Measurements from ENCODE around the gene PCK2. TPM values are rescaled to one million over a fixed set of nuclear protein-coding genes. Genes with fewer than 3 reads are reported as not detected.

The PCK2 gene
- total RNA-seq, 1 donor, result 13.0 TPM

DNA sequence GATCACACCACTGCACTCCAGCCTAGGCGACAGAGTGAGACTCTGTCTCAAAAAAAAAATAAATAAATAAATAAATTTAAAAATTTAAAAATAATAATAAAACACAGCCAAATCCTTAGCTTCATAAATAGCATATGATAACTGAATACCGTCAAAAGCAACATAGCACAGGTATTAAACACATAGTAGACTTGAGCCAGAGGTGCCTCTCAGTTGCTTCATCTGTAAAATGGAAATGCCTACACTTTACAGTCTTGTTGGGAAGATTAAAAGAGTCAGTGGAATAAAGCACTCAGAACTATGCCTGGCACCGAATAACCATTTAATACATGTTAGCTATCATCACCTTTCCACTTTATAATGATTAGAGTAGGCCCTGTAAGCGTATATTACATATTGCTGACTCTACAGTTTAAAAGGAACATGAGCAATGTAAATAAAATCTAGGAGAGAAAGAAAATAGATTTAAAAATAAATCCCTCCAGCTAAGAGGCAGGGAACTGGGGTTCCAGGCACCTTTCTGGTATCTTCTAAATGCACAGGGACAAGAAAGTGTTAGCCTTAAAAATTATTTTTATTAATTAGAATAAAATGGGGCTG, 12.7 kb downstream of the PCK2 start:
- DNase-seq (ENCODE audit: low read depth), result no peak
- TF ChIP-seq, protein P1, sequence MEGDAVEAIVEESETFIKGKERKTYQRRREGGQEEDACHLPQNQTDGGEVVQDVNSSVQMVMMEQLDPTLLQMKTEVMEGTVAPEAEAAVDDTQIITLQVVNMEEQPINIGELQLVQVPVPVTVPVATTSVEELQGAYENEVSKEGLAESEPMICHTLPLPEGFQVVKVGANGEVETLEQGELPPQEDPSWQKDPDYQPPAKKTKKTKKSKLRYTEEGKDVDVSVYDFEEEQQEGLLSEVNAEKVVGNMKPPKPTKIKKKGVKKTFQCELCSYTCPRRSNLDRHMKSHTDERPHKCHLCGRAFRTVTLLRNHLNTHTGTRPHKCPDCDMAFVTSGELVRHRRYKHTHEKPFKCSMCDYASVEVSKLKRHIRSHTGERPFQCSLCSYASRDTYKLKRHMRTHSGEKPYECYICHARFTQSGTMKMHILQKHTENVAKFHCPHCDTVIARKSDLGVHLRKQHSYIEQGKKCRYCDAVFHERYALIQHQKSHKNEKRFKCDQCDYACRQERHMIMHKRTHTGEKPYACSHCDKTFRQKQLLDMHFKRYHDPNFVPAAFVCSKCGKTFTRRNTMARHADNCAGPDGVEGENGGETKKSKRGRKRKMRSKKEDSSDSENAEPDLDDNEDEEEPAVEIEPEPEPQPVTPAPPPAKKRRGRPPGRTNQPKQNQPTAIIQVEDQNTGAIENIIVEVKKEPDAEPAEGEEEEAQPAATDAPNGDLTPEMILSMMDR (IDR thresholded peaks at IDR 0.05; ENCODE audit: insufficient read depth, low read depth, low read length), result no peak
- H3K4me3 ChIP-seq (ENCODE audit: low read depth, low read length), result no peak overlapping the region

DNA sequence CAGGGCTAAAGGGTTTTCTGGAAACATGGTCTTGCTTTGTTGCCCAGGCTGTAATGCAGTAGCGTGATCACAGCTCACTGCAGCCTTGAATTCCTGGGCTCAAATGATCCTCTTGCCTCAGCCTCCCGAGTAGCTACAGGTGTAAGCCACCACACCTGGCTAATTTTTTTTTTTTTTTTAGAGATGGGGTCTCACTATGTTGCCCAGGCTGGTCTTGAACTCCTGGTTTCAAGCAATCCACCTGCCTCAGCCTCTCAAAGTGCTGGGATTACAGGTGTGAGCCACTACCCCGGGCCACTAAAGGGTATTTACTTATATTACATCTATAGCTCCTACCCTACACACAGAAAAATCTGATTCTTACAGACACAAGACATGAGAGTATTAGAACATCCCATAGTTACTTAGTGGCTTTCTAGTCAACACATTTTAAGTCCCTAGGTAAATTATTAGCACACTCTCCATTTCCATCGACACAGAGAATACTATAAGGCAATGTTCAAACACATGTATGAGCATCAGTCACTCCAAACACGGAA, 14.3 kb downstream of the PCK2 start:
- DNase-seq (ENCODE audit: low read depth), result no peak
- TF ChIP-seq, protein P1 (IDR thresholded peaks at IDR 0.05; ENCODE audit: insufficient read depth, low read depth, low read length), result no peak
- H3K4me3 ChIP-seq (ENCODE audit: low read depth, low read length), result no peak overlapping the region

DNA sequence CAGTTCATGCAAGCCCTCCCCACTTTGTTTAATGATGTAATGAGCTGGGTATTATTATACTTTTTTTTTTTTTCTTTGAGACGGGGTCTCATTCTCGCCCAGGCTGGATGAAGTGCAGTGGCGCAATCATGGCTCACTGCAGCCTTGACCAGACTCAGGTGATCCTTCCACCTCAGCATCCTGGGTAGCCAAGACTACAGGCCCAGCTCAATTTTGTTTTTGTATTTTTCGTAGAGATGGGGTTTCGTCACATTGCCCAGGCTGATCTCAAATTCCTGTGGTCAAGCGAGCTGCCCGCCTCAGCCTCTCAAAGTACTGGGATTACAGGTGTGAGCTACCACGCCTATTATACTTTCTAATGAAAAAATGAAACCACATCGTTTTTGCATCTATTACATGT, 15.9 kb downstream of the PCK2 start:
- H3K4me3 ChIP-seq (ENCODE audit: low read depth, low read length), result no peak overlapping the region
- no peak for DNase-seq (ENCODE audit: low read depth)
- TF ChIP-seq, protein P1 (IDR thresholded peaks at IDR 0.05; ENCODE audit: insufficient read depth, low read depth, low read length), result no peak

DNA sequence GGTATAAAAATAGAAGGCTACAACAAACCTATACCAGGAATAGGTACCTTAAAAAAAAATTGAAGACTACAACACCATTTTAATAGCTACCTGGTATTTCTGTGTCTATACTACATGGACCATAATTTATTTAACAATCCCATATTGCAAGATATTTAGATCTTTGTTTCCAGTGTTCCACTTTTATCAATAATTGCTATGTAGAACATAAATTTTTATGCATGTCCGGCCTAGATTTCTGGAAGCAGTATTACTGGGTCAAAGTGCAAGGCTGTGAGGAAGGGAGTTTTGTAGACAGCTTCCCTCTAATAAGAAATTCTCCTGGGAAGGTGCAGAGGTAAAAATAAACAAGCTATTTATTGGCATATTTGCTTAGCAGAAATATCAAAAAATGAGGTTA, 16.4 kb downstream of the PCK2 start:
- no peak overlapping the region for H3K4me3 ChIP-seq (ENCODE audit: low read depth, low read length)
- TF ChIP-seq, protein P1 (IDR thresholded peaks at IDR 0.05; ENCODE audit: insufficient read depth, low read depth, low read length), result no peak
- no peak for DNase-seq (ENCODE audit: low read depth)

DNA sequence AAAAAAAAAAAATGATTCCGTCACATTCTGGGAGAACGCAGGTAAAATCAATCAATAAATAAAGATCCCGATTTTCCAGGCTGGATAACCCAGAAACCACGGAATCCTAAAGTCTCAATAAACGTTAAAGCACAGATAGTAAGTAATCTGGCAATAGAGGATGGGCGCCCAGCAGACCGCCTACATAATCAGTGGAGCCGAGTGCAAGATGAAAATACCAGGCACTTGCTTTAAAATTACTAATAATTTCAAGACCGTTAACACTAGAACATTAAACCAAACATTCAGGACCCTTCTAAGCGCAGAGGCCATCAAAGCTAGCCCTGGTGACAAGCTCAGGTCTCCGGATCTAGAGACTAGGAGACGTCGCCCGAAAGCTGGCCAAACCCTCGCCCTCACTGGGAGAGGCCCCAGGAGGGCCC, 19.3 kb downstream of the PCK2 start:
- H3K4me3 ChIP-seq (ENCODE audit: low read depth, low read length), result peak overlapping the region; percentile 87
- TF ChIP-seq, protein P1 (IDR thresholded peaks at IDR 0.05; ENCODE audit: insufficient read depth, low read depth, low read length), result no peak
- DNase-seq (ENCODE audit: low read depth), result no peak

DNA sequence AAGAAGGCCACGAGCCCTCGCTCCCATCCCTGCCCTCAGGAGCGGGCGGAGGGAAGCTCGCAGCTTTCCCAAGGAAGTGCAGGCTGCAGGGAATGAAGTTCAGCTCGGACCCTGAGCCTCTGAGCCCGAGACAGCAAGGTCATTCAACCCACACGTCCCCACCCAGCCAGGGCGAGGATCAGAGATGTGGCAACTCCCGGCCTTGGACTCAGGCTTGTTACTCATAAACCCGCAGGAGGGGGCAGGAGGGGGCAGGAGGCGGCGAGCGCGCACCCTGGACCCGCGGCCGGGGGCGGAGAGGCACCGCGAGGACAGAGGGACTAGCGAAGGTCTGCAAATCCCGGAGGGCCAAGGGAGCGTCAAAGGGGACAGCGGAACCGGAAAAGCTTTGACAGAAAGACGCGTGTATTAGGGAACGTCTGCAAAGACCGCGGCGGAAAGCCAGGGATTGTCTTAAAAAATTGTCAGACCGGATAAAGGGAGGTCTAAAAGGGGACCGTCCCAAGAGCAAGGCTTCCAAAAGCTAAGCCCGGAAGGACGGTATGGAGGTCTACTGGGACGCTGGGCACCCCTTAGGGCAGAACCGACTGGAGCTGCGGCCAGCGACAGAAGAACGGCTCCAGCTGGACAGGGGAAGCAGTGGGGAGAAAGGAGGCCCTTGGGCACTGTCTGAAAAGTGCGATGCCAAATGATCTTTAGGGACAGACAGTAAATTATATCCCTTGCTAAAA, 19.9 kb downstream of the PCK2 start:
- TF ChIP-seq, protein P1 (IDR thresholded peaks at IDR 0.05; ENCODE audit: insufficient read depth, low read depth, low read length), result no peak
- peak; percentile 92 for DNase-seq (ENCODE audit: low read depth)
- peak overlapping the region; percentile 87 for H3K4me3 ChIP-seq (ENCODE audit: low read depth, low read length)

Data from fibroblast of villous mesenchyme (primary cell).